Fibroblast of pulmonary artery (primary cell): ENCODE results near the gene TALDO1.

ENCODE experiments used
- DNase-seq: peaks from one replicate; pipeline ENCODE4 v3.0.0-alpha.2; 2010; ENCODE audit warnings: low read depth
- H3K4me3 ChIP-seq: replicated peaks from 2 replicates; pipeline ENCODE4 v1.5.1; 2011; ENCODE audit warnings: low read depth, mild to moderate bottlenecking, control low read depth, low read length, moderate library complexity
- TF ChIP-seq, protein P1 (sequence below): IDR thresholded peaks from 2 replicates; pipeline ENCODE4 v1.5.1; 2011; ENCODE audit warnings: mild to moderate bottlenecking, control low read depth, low read length, inconsistent platforms; ENCODE audit errors: missing control alignments

Gene TALDO1

DNA sequence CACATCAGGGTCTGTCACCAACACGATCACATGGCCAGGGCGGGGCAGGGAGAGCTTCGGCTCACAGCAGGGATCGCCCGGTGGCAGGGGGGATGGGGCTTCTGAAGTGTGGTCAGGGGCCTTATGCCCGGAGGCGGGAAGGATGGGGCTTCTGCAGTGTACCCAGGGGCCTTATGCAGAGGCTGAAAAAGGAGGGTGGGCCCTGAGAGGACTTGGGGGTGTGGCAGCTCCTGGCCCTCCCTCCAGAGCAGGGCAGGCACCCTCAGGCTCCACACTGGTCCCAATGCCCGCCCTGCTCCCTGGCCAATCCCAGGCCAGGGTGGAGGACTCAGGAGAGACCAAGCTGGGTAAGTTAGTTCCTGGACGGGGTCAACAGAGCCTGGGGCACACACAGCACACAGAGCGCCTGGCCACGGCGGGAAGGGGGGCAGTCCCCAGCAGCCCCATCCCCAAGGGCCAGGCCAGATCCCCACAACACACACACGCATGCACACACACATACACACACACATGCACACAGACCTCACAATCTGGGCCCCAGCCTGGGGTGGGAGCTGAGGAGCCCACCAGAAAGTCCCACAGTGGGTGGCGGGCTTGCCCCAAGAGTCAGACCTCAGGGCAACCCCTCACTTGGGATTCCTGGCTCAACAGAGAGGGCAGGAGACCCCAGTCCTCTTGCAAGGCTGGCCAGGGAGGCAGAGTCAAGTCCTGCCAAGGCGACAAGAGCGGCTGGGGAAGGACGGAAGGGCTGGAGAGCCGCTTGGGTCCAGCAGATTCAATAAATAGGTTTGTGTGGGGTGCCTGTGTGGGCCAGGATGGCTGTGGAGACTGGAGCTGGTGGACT lies 43.7 kb downstream of the TALDO1 start:
- TF ChIP-seq, protein P1, sequence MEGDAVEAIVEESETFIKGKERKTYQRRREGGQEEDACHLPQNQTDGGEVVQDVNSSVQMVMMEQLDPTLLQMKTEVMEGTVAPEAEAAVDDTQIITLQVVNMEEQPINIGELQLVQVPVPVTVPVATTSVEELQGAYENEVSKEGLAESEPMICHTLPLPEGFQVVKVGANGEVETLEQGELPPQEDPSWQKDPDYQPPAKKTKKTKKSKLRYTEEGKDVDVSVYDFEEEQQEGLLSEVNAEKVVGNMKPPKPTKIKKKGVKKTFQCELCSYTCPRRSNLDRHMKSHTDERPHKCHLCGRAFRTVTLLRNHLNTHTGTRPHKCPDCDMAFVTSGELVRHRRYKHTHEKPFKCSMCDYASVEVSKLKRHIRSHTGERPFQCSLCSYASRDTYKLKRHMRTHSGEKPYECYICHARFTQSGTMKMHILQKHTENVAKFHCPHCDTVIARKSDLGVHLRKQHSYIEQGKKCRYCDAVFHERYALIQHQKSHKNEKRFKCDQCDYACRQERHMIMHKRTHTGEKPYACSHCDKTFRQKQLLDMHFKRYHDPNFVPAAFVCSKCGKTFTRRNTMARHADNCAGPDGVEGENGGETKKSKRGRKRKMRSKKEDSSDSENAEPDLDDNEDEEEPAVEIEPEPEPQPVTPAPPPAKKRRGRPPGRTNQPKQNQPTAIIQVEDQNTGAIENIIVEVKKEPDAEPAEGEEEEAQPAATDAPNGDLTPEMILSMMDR = no peak
- no peak overlapping the region for H3K4me3 ChIP-seq
- DNase-seq = no peak

DNA sequence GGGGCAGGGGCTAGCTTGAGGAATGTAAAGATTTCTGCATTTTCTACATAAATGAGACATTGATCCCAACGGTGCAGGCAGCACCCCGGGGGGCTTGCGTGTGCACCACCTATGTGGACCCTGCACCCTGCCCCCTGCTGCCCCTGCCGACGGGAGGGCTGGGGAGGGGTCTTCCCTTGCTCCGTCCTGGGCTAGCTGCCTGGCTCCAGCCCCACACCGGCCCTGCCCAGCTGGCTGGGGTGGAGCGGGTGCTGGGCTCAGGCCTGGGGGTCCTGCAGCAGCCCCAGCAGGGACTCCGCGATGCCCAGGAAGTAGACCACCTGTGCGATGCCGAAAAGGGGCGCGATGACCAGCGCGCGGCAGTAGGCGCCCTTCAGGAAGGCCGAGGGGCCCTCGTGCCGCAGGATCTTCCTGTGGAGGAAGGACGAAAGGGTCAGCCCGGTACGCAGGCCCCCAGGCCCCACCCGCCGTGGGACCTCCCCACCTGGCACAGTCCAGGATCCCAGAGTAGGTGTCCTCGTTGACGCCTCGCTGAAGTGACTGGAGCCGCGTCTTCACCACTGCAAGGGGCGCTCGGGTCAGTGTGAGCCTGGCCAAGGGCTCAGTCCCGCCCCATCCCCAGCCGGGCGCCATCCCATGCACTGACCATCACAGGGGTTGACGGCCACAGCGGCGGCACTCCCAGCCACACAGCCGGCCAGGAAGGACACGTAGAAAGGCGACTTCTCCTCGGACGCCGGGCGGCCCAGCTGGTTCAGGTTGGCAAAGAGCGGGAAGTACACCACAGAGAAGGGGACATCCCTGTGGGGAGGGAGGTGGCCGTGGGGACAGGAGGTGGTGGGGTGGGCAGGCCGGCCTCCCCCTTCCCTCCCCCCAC lies 44.6 kb downstream of the TALDO1 start:
- TF ChIP-seq, protein P1 = no peak
- H3K4me3 ChIP-seq = no peak overlapping the region
- DNase-seq = no peak

DNA sequence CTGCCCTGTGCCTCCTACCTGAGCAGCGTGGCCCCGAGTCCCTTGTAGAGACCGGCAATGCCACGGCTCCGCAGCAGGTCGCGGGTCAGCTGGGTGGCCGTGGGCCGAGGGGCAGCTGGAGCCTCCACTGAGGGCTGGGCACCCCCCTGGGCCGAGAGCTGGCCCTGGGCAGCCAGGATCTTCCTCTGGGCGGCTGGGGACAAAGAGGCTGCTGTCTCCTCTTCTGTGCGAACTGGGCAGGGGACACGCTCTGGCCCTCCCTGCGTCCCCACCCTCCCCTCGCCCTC lies 45.2 kb downstream of the TALDO1 start:
- TF ChIP-seq, protein P1 = no peak
- no peak for DNase-seq
- no peak overlapping the region for H3K4me3 ChIP-seq

DNA sequence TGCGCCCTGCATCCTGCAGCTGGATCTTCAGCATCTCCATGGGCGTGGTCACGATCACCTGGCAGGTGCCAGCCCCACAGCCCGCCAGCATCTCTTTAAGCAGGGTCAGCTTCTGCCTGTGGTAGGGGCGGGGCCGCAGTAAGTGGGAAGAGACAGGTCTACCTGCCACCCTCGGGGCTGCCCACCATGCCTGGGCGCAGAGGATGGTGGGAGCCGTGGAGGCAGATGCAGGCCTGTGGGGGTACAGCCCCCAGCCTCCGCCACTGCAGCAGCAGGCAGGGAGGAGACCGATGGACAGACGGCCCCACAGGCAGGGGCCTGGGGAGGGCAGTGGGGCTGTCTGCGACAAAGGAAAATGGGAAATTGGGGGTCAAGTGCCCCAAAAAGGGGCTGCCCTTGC lies 45.6 kb downstream of the TALDO1 start:
- TF ChIP-seq, protein P1 = no peak
- H3K4me3 ChIP-seq = no peak overlapping the region
- DNase-seq = no peak

DNA sequence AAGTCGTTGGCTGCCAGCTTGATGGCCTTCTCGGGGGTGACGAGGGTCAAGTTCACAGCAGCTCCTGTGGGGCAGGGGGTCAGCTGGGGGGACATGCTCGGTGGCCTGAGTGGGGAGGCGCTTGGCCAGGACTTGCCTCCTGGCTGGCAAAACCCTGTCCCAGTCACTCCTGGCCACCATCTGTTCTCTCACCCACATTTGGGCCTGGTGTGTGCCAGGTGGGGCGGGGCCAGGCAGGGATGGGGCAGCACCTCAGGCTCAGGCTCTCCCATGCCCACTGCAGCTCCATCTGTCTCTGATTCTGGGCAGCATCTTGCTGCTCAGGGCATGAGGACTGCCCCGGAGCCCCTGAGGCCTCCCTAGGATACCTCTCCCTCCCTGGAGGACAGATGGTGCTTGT lies 46.3 kb downstream of the TALDO1 start:
- TF ChIP-seq, protein P1 = no peak
- no peak overlapping the region for H3K4me3 ChIP-seq
- DNase-seq = no peak

DNA sequence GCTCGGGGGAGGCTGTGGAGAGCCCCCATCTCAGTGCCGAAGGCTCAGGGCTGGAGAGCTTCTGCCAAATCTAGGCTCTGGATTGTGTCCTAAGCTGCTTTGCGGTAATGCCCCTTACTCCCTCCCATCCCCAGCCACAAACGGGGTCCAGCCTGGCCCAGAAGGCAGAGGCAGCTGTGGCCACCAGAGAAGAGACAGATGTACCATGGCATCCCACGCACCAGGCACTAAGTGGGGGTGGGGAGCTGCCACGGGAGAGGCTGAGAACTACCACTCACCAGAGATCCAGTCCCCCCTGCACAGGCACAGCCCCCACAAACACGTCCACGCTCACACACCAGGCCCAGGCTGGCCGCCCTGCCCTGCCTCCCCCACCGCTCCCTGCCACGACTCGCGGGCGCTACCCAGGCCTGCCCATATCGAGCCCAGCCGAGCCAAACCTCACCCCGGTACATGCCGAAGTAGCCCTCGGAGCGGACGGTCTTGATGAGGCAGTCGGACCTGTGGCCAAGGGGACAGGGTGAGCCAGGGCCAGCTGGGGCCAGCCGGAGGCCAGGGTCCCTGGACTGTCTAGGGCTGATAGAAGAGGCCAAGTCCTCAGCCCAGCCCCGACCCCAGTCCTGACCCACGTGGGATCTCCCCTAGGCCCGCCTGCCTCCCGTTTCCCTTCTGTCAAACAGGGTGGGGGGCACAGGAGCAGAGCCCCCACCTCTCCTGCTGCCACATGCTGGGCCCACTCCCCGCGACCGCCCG lies 46.9 kb downstream of the TALDO1 start:
- TF ChIP-seq, protein P1 = no peak
- H3K4me3 ChIP-seq = no peak overlapping the region
- DNase-seq = no peak
